OCI-LY3 (cell line): Measurements from ENCODE around the gene URI1.

Source experiments
- CTCF ChIP-seq: fragments of 200-600, 300-600 bp; sonication (generic); IDR thresholded peaks from 2 replicates; pipeline ENCODE4 v1.5.1; 2014; ENCODE audit warnings: antibody characterized with exemption, low read length, low read depth
- EZH2phosphoT487 ChIP-seq: fragments of 200-600 bp; shearing (Covaris generic); IDR thresholded peaks from 2 replicates; pipeline ENCODE4 v1.6.1; 2018; ENCODE audit warnings: antibody characterized with exemption, mixed run types, low read depth

GRCh38 chr19:30053558-30053957 lies 111.5 kb downstream of the URI1 start:
- TF ChIP-seq CTCF (no peak), EZH2phosphoT487 (no peak)
